Esophagus (tissue), 2 donors: ENCODE measurements around the gene ROPN1L. TPM values are rescaled to one million over a fixed set of nuclear protein-coding genes. Genes with fewer than 3 reads are reported as not detected.

Experiments
- H3K27ac ChIP-seq, 2 donors: one replicate each; pipeline ENCODE4 v1.5.1; 2013; ENCODE audit warnings: low read depth in 2 of 2, mild to moderate bottlenecking in 2 of 2, inconsistent platforms in 1 of 2, low read length in 1 of 2, moderate library complexity in 1 of 2
- H3K27me3 ChIP-seq, 2 donors: one replicate each; pipeline ENCODE4 v1.6.1; 2013; ENCODE audit warnings: low read length in 2 of 2, control low read depth in 1 of 2, mild to moderate bottlenecking in 1 of 2; ENCODE audit not compliant: insufficient read depth in 2 of 2, control insufficient read depth in 1 of 2
- H3K36me3 ChIP-seq, 2 donors: one replicate each; pipeline ENCODE4 v1.6.1; 2013; ENCODE audit warnings: low read length in 1 of 2; ENCODE audit not compliant: control insufficient read depth in 2 of 2, insufficient read depth in 2 of 2
- H3K4me1 ChIP-seq, 2 donors: one replicate each; pipeline ENCODE4 v1.6.1; 2013; ENCODE audit warnings: low read length in 1 of 2; ENCODE audit not compliant: control insufficient read depth in 2 of 2, insufficient read depth in 2 of 2
- H3K4me3 ChIP-seq, 2 donors: one replicate each; pipeline ENCODE4 v1.5.1; 2013; ENCODE audit warnings: low read length in 2 of 2, mild to moderate bottlenecking in 2 of 2, low read depth in 1 of 2, moderate library complexity in 1 of 2
- H3K9me3 ChIP-seq, 2 donors: one replicate each; pipeline ENCODE4 v1.6.1; 2013; ENCODE audit warnings: mild to moderate bottlenecking in 2 of 2, low read depth in 1 of 2, low read length in 1 of 2, moderate library complexity in 1 of 2; ENCODE audit not compliant: control insufficient read depth in 2 of 2, insufficient read depth in 1 of 2
- WGBS, 2 donors: extraction: QIAGEN DNeasy Blood & Tissue Kit; methylation state at CpG; one replicate each; pipeline ENCODE4 v1.1.7; 2013; 5-methylcytosine and 5-hydroxymethylcytosine counted together
- polyA plus RNA-seq, 2 donors: library from polyadenylated mRNA; stranded (reverse); fragments of 200-250 nt; gene quantifications; one replicate each; pipeline ENCODE4 v1.2.3, GENCODE V29; 2013
- donor health status: healthy with polysubstance abuse.
- donor health status: Bipolar disorder and iron deficiency.

The ROPN1L gene
- polyA plus RNA-seq, 2 donors: 0.11 to 0.16 TPM

GRCh38 chr5:10423022-10423421 lies 18.7 kb upstream of the ROPN1L start:
- no peaks in the 10 kb centered on the region for H3K4me1 ChIP-seq
- no peaks in the 10 kb centered on the region for H3K9me3 ChIP-seq
- no peak overlapping the region for H3K27ac ChIP-seq
- H3K27me3 ChIP-seq: no peaks in the 10 kb centered on the region
- no peak overlapping the region for H3K4me3 ChIP-seq
- peaks cover 19 to 27% of the 10 kb centered on the region in 2 donors for H3K36me3 ChIP-seq
- WGBS, 2 donors: 72 to 85% methylated on average over 2 of the region's 2 CpGs

DNA sequence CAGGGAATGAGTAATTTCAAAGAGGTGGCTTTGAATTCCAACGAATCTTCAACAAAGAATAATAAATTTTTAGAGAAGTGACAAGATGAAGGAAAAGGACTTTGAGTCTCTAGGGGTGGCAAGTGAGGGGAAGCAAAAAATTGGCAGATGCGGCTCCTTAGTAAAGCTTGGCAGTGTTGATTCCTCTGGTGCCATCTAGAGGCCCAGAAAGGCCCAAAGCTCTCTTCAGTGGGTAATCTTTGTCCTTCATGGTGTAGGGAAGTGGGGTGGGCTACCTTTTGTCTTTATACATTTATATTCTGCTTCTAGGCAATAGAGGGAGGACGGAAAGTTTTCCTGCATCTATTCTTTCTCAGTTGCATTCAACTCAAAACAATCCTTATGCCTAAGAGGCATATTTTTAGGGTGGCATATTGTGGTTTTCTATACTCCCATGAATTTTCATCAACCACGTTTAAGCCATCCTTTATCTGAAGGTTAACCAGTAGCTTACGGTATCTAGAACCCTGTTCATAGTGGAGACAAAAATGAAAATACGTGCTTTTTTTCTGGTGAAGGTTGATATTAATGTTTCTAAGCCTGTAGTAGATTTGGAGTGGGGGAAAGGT lies 17.5 kb upstream of the ROPN1L start:
- Histone ChIP-seq H3K4me1 (no peaks in the 10 kb centered on the region), H3K36me3 (peaks cover 17 to 30% of the 10 kb centered on the region in 2 donors), H3K27ac (no peak overlapping the region), H3K27me3 (no peaks in the 10 kb centered on the region), H3K4me3 (no peak overlapping the region), H3K9me3 (no peaks in the 10 kb centered on the region)
- WGBS, 2 donors: 73 to 76% methylated on average over 6 of the region's 6 CpGs

- Histone ChIP-seq H3K27ac (no peak overlapping the region), H3K36me3 (peaks cover 7 to 25% of the 10 kb centered on the region in 2 donors), H3K4me3 (no peak overlapping the region), H3K27me3 (no peaks in the 10 kb centered on the region), H3K4me1 (no peaks in the 10 kb centered on the region), H3K9me3 (no peaks in the 10 kb centered on the region)
- WGBS, 2 donors: 90 to 91% methylated on average over 2 of the region's 2 CpGs
These were observed 14.5 kb upstream of the ROPN1L start for GRCh38 chr5:10427201-10427600.

DNA sequence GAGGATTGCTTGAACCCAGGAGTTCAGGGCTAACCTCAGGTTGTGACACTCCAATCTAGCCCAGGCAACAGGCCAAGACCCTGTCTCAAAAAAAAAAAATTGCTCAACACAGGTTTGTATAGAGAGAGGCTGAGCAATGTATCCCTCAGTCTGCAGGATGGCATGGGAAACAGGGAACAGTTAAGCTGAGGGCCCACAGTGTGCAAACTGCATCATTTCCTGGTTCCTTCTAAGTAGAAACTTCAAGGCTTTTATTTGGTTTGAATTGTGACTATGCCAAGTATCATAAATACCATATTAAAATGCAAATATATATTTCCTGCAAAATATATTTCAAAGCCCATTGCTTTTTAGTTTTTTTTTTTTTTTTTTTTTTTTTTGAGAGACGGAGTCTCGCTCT lies 13.7 kb upstream of the ROPN1L start:
- Histone ChIP-seq H3K36me3 (peaks cover 11 to 29% of the 10 kb centered on the region in 2 donors), H3K27ac (no peak overlapping the region), H3K4me1 (no peaks in the 10 kb centered on the region), H3K9me3 (no peaks in the 10 kb centered on the region), H3K27me3 (no peaks in the 10 kb centered on the region), H3K4me3 (no peak overlapping the region)
- 92 to 100% methylated on average over 2 of the region's 2 CpGs for WGBS, 2 donors

DNA sequence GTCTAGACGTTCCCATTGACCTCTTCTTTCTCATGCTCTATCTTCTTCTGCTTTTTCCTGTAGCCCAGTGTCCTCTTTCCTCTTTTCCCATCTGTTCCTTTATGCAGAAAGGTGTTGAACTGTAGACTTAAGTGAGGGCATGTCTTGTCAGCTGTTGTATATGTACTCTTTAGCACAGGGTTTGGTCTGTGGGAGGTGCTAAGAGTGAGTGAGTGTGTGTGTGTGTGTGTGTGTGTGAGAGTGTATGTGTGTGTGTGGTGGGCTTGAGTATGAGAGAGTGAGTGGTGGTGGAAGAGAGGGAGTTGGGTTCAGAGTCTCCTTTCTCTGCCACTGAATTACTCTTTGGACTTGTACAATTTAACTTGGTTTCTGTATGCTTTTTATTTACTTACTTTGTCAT lies 10.3 kb upstream of the ROPN1L start:
- Histone ChIP-seq H3K27me3 (no peaks in the 10 kb centered on the region), H3K27ac (no peak overlapping the region), H3K36me3 (peaks cover 9 to 27% of the 10 kb centered on the region in 2 donors), H3K4me3 (no peak overlapping the region), H3K4me1 (no peaks in the 10 kb centered on the region), H3K9me3 (no peaks in the 10 kb centered on the region)
- 51 to 68% methylated on average over 1 of the region's 1 CpG for WGBS, 2 donors

DNA sequence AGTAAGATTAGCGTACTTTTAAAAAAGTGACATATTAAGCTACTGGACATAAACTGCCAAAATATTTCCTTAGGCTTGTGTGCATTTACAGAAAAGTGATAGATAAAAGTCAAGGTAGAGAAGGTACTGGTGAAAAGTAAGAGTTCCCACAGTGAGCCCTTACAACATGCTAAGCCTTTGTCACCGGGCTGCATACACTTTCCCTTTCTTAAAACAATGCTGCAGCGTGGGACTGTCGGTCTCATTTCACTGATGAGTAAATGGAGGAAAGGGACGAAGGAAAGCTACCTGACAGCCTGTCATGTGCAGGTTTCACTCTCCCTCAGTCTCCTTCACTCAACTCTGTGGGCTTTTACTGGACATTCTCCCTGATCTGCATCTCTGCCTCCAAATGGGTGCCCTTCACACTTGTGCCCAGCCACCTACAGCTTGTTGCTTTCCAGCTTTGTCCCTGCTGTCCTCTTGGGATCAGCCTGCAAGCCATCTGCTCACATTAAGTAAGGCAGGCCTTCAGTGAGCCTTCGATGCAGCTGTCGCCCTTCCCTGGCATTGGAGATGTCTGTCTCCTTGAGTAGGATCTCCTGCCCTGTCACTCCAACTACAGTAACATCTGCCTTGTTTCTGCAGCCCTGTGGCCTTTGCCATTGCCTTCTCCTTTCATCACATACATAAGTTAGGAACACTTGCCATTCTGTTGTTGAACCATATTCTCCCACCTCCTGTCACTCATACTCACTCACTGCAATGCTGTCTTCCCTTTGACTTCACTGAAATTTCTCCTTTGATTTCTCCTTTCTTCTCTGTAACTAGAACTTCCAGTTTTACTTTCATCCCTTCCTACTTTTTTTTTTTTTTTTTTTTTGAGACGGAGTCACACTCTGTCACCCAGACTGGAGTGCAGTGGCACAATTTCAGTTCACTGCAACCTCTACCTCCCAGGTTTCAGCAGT lies 9.3 kb upstream of the ROPN1L start:
- 88 to 90% methylated on average over 8 of the region's 8 CpGs for WGBS, 2 donors
- no peaks in the 10 kb centered on the region for H3K9me3 ChIP-seq
- H3K4me3 ChIP-seq: no peak overlapping the region
- H3K27me3 ChIP-seq: no peaks in the 10 kb centered on the region
- no peaks in the 10 kb centered on the region for H3K4me1 ChIP-seq
- no peak overlapping the region for H3K27ac ChIP-seq
- peaks cover 9 to 22% of the 10 kb centered on the region in 2 donors for H3K36me3 ChIP-seq

DNA sequence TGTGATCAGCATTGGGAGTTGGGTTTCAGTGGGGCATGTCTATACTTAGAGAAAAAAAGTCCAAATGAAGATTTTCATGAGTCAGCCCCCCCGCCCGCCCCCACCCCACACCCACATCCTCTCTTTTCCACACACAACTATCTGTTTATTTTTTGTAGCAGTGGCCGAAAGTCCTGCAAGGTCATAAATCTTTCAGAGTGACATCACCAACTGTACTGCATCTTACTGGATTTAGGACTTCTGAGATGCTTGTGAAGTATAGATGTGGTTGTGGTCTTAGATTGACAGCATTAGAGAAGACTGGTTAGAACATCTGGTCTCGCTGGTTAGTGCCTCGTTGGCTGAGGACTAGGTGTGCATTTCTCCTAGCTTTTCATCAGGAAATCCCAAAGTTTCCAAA lies 7.3 kb upstream of the ROPN1L start:
- Histone ChIP-seq H3K27ac (no peak overlapping the region), H3K27me3 (no peaks in the 10 kb centered on the region), H3K4me1 (no peaks in the 10 kb centered on the region), H3K4me3 (no peak overlapping the region), H3K36me3 (peaks cover 11 to 15% of the 10 kb centered on the region in 2 donors), H3K9me3 (no peaks in the 10 kb centered on the region)
- WGBS, 2 donors: 73 to 76% methylated on average over 5 of the region's 5 CpGs

GRCh38 chr5:10438301-10438700 lies 3.4 kb upstream of the ROPN1L start:
- H3K9me3 ChIP-seq: peaks cover 0 to 3% of the 10 kb centered on the region in 2 donors
- H3K4me1 ChIP-seq: peaks cover 0 to 4% of the 10 kb centered on the region in 2 donors
- H3K36me3 ChIP-seq: peaks cover 2 to 3% of the 10 kb centered on the region in 2 donors
- WGBS, 2 donors: 90 to 93% methylated on average over 4 of the region's 4 CpGs
- no peak overlapping the region for H3K27ac ChIP-seq
- H3K27me3 ChIP-seq: no peaks in the 10 kb centered on the region
- H3K4me3 ChIP-seq: no peak overlapping the region

GRCh38 chr5:10439692-10440091 lies 2.0 kb upstream of the ROPN1L start:
- Histone ChIP-seq H3K27ac (no peak overlapping the region), H3K4me1 (peaks cover 0 to 4% of the 10 kb centered on the region in 2 donors), H3K36me3 (peaks cover 0 to 2% of the 10 kb centered on the region in 2 donors), H3K9me3 (peaks cover 0 to 3% of the 10 kb centered on the region in 2 donors), H3K4me3 (no peak overlapping the region), H3K27me3 (no peaks in the 10 kb centered on the region)
- WGBS, 2 donors: 82 to 83% methylated on average over 4 of the region's 4 CpGs
